ENCODE data around the gene C11orf58. TPM values are rescaled to one million over a fixed set of nuclear protein-coding genes. Genes with fewer than 3 reads are reported as not detected.

The C11orf58 gene
- total RNA-seq, 1 experiment from 2014 or later = 157 TPM

GRCh38 chr11:16793009-16793408 is 54.6 kb downstream of the C11orf58 start:
- peaks cover 70% of the 10 kb centered on the region for H3K36me3 Mint-ChIP-seq (ENCODE audit: insufficient read depth, unreplicated experiment)
- H3K4me3 Mint-ChIP-seq (ENCODE audit: low read depth, unreplicated experiment) = no peak overlapping the region
- no peak for TF ChIP-seq CTCF (IDR thresholded peaks at IDR 0.05; ENCODE audit: unreplicated experiment)
- DNase-seq = no peak
- H3K27me3 Mint-ChIP-seq (ENCODE audit: unreplicated experiment) = no peaks in the 10 kb centered on the region
- BruUV-seq (replicated peaks) = no TSS peak
- H3K4me1 Mint-ChIP-seq (ENCODE audit: low read depth, unreplicated experiment) = peaks cover 30% of the 10 kb centered on the region
- no peaks in the 10 kb centered on the region for H3K9me3 Mint-ChIP-seq (ENCODE audit: low read depth, unreplicated experiment)
- CTCF ChIA-PET = interaction anchor here (1.0 kb wide), 1 partner anchor 9 kb away, joined by 3 read pairs; no protein-coding TSS in a partner anchor
- H3K27ac Mint-ChIP-seq (ENCODE audit: unreplicated experiment) = no peak overlapping the region
- intact Hi-C loops (cut with micrococcal nuclease; ENCODE audit: unreplicated experiment) = no loop called here

- Mint-ChIP-seq H3K27me3 (ENCODE audit: unreplicated experiment) (no peaks in the 10 kb centered on the region), H3K4me3 (ENCODE audit: low read depth, unreplicated experiment) (no peak overlapping the region), H3K36me3 (ENCODE audit: insufficient read depth, unreplicated experiment) (peaks cover 70% of the 10 kb centered on the region), H3K4me1 (ENCODE audit: low read depth, unreplicated experiment) (peaks cover 25% of the 10 kb centered on the region), H3K9me3 (ENCODE audit: low read depth, unreplicated experiment) (no peaks in the 10 kb centered on the region), H3K27ac (ENCODE audit: unreplicated experiment) (no peak overlapping the region)
- BruUV-seq (replicated peaks) = no TSS peak
- DNase-seq = no peak
- CTCF ChIA-PET = interaction anchor here (1.0 kb wide), 1 partner anchor 9 kb away, joined by 3 read pairs; no protein-coding TSS in a partner anchor
- intact Hi-C loops (cut with micrococcal nuclease; ENCODE audit: unreplicated experiment) = no loop called here
- TF ChIP-seq CTCF (IDR thresholded peaks at IDR 0.05; ENCODE audit: unreplicated experiment) = no peak
These were observed 55.1 kb downstream of the C11orf58 start for GRCh38 chr11:16793511-16793910.

GRCh38 chr11:16794047-16794818 is 55.8 kb downstream of the C11orf58 start:
- TF ChIP-seq CTCF (IDR thresholded peaks at IDR 0.05; ENCODE audit: unreplicated experiment) = no peak
- BruUV-seq (replicated peaks) = no TSS peak
- peak overlapping the region; percentile 47 for H3K27ac Mint-ChIP-seq (ENCODE audit: unreplicated experiment)
- intact Hi-C loops (cut with micrococcal nuclease; ENCODE audit: unreplicated experiment) = no loop called here
- CTCF ChIA-PET = no interaction called here
- peaks cover 66% of the 10 kb centered on the region for H3K36me3 Mint-ChIP-seq (ENCODE audit: insufficient read depth, unreplicated experiment)
- H3K4me1 Mint-ChIP-seq (ENCODE audit: low read depth, unreplicated experiment) = peaks cover 17% of the 10 kb centered on the region
- H3K27me3 Mint-ChIP-seq (ENCODE audit: unreplicated experiment) = no peaks in the 10 kb centered on the region
- no peak for DNase-seq
- H3K4me3 Mint-ChIP-seq (ENCODE audit: low read depth, unreplicated experiment) = no peak overlapping the region
- no peaks in the 10 kb centered on the region for H3K9me3 Mint-ChIP-seq (ENCODE audit: low read depth, unreplicated experiment)

GRCh38 chr11:16795146-16795545 is 56.7 kb downstream of the C11orf58 start:
- Mint-ChIP-seq H3K4me1 (ENCODE audit: low read depth, unreplicated experiment) (peaks cover 13% of the 10 kb centered on the region), H3K4me3 (ENCODE audit: low read depth, unreplicated experiment) (no peak overlapping the region), H3K27ac (ENCODE audit: unreplicated experiment) (peak overlapping the region; percentile 47), H3K9me3 (ENCODE audit: low read depth, unreplicated experiment) (no peaks in the 10 kb centered on the region), H3K36me3 (ENCODE audit: insufficient read depth, unreplicated experiment) (peaks cover 66% of the 10 kb centered on the region), H3K27me3 (ENCODE audit: unreplicated experiment) (no peaks in the 10 kb centered on the region)
- intact Hi-C loops (cut with micrococcal nuclease; ENCODE audit: unreplicated experiment) = no loop called here
- CTCF ChIA-PET = interaction anchor here (0.6 kb wide), 1 partner anchor 11 kb away, joined by 3 read pairs; no protein-coding TSS in a partner anchor
- DNase-seq = no peak
- TF ChIP-seq CTCF (IDR thresholded peaks at IDR 0.05; ENCODE audit: unreplicated experiment) = no peak
- no TSS peak for BruUV-seq (replicated peaks)

All from Calu3 (cell line).